Measurements from ENCODE around the gene MDN1. TPM values are rescaled to one million over a fixed set of nuclear protein-coding genes. Genes with fewer than 3 reads are reported as not detected.
A peak's percentile ranks its signal among the peaks of the same experiment; 100 is the strongest.
"Not testable (repeated sequence)": the region's sequence is repeated elsewhere in the genome, so short reads cannot be mapped to it uniquely, and the experiment has no call there.

MDN1 gene
- total RNA-seq, 4 donors from 2014 or later, result 13.1 to 44.6 (median 20.8) TPM

GRCh38 chr6:89829472-89830169 is 10.0 kb upstream of the MDN1 start, which contains the start of gene CASP8AP2:
CASP8AP2 (plus strand) TSS chr6:89829880.
- peak within 1 kb of the TSS; percentile 80 to 98 (median 92) for H3K4me3 ChIP-seq
- H3K9me3 ChIP-seq, result no peaks in the 10 kb centered on the region
- H3K27me3 ChIP-seq, result no peaks in the 10 kb centered on the region
- peaks cover 0 to 25% (median 0%) of the 10 kb centered on the region in 3 donors for H3K36me3 ChIP-seq
- peaks cover 8 to 21% (median 13%) of the 10 kb centered on the region in 3 donors for H3K4me1 ChIP-seq
- WGBS, 2 donors, result 0% methylated on average over 10 to 33 of the region's 41 CpGs
- peak; percentile 86 for DNase-seq
- TF ChIP-seq POLR2A (IDR thresholded peaks at IDR 0.05) (peak in 3 of 4 donors; percentile 46 to 70 (median 70)), CTCF (IDR thresholded peaks at IDR 0.05) (peak in 1 of 6 experiments; percentile 13)
- intact Hi-C loops (cut with DNase I), result no loop called here
- peak within 1 kb of the TSS; percentile 89 to 94 (median 92) for H3K27ac ChIP-seq

- peak overlapping the region; percentile 89 to 94 (median 92) for H3K27ac ChIP-seq
- no peaks in the 10 kb centered on the region for H3K27me3 ChIP-seq
- WGBS, 2 donors, result 7% methylated on average over 16 to 18 of the region's 18 CpGs
- TF ChIP-seq CTCF (IDR thresholded peaks at IDR 0.05), result no peak
- intact Hi-C loops (cut with DNase I), result no loop called here
- peaks cover 0 to 23% (median 0%) of the 10 kb centered on the region in 3 donors for H3K36me3 ChIP-seq
- H3K9me3 ChIP-seq, result no peaks in the 10 kb centered on the region
- no peak for DNase-seq
- peak overlapping the region; percentile 80 to 98 (median 92) for H3K4me3 ChIP-seq
- peaks cover 8 to 21% (median 13%) of the 10 kb centered on the region in 3 donors for H3K4me1 ChIP-seq
Measured at GRCh38 chr6:89828988-89829471, 9.4 kb upstream of the MDN1 start.

DNA sequence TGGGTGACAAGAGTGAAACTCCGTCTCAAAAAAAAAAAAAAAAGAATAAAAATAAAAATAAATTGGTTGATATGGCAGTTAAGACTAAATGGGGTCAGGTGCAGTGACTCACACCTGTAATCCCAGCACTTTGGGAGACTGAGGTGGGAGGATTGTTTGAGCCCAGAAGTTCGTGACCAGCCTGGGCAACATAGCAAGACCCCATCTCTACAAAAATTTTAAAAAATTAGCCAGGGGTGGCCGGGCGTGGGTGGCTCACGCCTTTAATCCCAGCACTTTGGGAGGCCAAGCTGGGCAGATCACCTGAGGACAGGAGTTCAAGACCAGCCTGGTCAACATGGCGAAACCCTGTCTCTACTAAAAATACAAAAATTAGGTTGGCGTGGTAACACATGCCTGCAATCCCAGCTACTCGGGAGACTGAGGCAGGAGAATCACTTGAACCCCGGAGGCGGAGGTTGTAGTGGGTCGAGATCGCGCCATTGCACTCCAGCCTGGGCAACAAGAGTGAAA is 8.9 kb upstream of the MDN1 start:
- intact Hi-C loops (cut with DNase I); H3K27me3 ChIP-seq; DNase-seq; H3K9me3 ChIP-seq: not testable (repeated sequence)
- H3K27ac ChIP-seq, result peak overlapping the region; percentile 89 to 94 (median 92)
- WGBS, 2 donors, result 54 to 58% methylated on average over 13 of the region's 13 CpGs
- H3K36me3 ChIP-seq, result peaks cover 0 to 23% (median 0%) of the 10 kb centered on the region in 3 donors
- H3K4me1 ChIP-seq, result peaks cover 8 to 21% (median 13%) of the 10 kb centered on the region in 3 donors
- H3K4me3 ChIP-seq, result peak overlapping the region; percentile 80 to 98 (median 92)

GRCh38 chr6:89826029-89826528 is 6.5 kb upstream of the MDN1 start:
- 76 to 82% methylated on average over 6 of the region's 6 CpGs for whole genome bisulfite sequencing, 2 donors
- no peak for DNase-seq
- Histone ChIP-seq H3K36me3 (no peaks in the 10 kb centered on the region), H3K4me1 (peaks cover 8 to 17% (median 13%) of the 10 kb centered on the region in 3 donors), H3K27ac (no peak overlapping the region), H3K9me3 (no peaks in the 10 kb centered on the region), H3K27me3 (no peaks in the 10 kb centered on the region), H3K4me3 (no peak overlapping the region)
- TF ChIP-seq CTCF (IDR thresholded peaks at IDR 0.05), result no peak
- TF ChIP-seq POLR2A (IDR thresholded peaks at IDR 0.05), result no peak
- intact Hi-C loops (cut with DNase I), result no loop called here

GRCh38 chr6:89818977-89819335 is 638 bp downstream of the MDN1 start:
- DNase-seq, result no peak
- Histone ChIP-seq H3K4me1 (peaks cover 16 to 32% (median 17%) of the 10 kb centered on the region in 3 donors), H3K27me3 (no peaks in the 10 kb centered on the region), H3K4me3 (peak overlapping the region; percentile 74 to 92 (median 82)), H3K36me3 (no peaks in the 10 kb centered on the region), H3K27ac (peak overlapping the region; percentile 89 to 96 (median 91)), H3K9me3 (no peaks in the 10 kb centered on the region)
- intact Hi-C loops (cut with DNase I), result no loop called here
- TF ChIP-seq POLR2A (IDR thresholded peaks at IDR 0.05) (no peak), CTCF (IDR thresholded peaks at IDR 0.05) (no peak)
- 0% methylated on average over 11 to 14 of the region's 14 CpGs for WGBS, 2 donors
